Fibroblast of villous mesenchyme (primary cell): ENCODE results near the gene BRDT. TPM values are rescaled to one million over a fixed set of nuclear protein-coding genes. Genes with fewer than 3 reads are reported as not detected.

Experiments
- DNase-seq: peaks from one replicate; pipeline ENCODE4 v3.0.0-alpha.2; 2010; ENCODE audit warnings: low read depth
- H3K4me3 ChIP-seq: 2 replicates; pipeline ENCODE4 v1.5.1; 2011; ENCODE audit warnings: low read depth, mild to moderate bottlenecking, low read length
- CTCF ChIP-seq: IDR thresholded peaks from 2 replicates; pipeline ENCODE4 v1.5.1; 2012; ENCODE audit warnings: low read depth, mild to moderate bottlenecking, low read length; ENCODE audit not compliant: insufficient read depth
- total RNA-seq: library from RNA; depleted of rRNA; stranded (reverse); fragments of >200 nt; gene quantifications from 2 replicates; pipeline ENCODE4 v1.2.3, GENCODE V29; 2012

Gene BRDT
- total RNA-seq, result under 0.01 and 0.97 TPM in 2 replicates

- peak within 1 kb of the TSS; percentile 34 for H3K4me3 ChIP-seq
- DNase-seq, result no peak
- TF ChIP-seq CTCF, result no peak
These were observed at the start of gene BRDT for GRCh38 chr1:91949356-91949699. Gene BRDT, plus strand, starts transcription at chr1:91949401. Its CDS starts 13,354 bp downstream, at chr1:91962755.

- DNase-seq, result peak; percentile 64
- TF ChIP-seq CTCF, result no peak
- H3K4me3 ChIP-seq, result no peak overlapping the region
These were observed 48.6 kb upstream of the BRDT start for GRCh38 chr1:91900562-91900961.

- DNase-seq, result no peak
- TF ChIP-seq CTCF, result no peak
- no peak overlapping the region for H3K4me3 ChIP-seq
These were observed 48.0 kb upstream of the BRDT start for GRCh38 chr1:91901231-91901630.

DNA sequence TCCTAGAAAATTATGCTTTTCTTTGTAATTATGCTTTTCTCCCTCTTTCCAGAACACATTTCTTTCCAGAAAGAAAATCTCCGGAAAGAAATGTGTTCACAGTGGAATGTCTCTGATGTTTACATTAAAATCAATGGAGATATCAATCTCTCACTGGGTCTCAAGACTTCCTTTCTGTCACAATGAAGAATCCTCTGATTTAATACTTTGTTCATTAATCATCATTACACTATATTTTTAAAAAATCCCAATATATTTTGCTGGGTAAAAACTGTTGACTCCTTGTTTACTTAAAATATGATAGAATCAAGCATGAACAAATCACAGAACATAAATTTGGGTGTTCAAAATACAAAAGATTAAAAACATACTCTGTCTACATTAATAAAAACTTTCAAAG lies 36.9 kb upstream of the BRDT start:
- no peak for TF ChIP-seq CTCF
- DNase-seq, result no peak
- no peak overlapping the region for H3K4me3 ChIP-seq

GRCh38 chr1:91913018-91913417 lies 36.2 kb upstream of the BRDT start:
- DNase-seq, result no peak
- TF ChIP-seq CTCF, result no peak

DNA sequence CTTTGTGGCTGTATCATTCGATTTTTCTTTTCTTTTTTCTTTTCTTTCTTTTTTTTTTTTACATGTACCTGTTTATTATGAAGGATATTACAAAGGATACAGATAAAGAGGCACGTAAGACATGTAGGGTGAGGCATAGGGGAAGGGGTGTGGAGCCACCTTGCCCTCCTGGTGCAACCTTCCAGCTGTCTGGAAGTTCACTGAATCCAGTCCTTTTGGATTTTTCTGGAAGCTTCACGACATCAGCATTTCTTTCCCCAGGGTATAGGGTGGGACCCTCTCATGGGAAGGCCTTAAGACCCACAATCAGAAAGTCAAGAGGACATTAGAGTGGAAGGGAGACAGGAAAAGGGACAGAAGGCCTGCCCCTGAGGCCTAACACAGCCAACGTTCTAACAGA lies 33.2 kb upstream of the BRDT start:
- no peak for TF ChIP-seq CTCF
- no peak overlapping the region for H3K4me3 ChIP-seq
- no peak for DNase-seq

More at GRCh38 chr1:91913018-91913417, 36.2 kb upstream of the BRDT start:
- no peak overlapping the region for H3K4me3 ChIP-seq

GRCh38 chr1:91916811-91917460 lies 32.3 kb upstream of the BRDT start:
- DNase-seq, result no peak
- no peak overlapping the region for H3K4me3 ChIP-seq
- TF ChIP-seq CTCF, result no peak
